ENCODE results near the gene COQ10B.

COQ10B gene

GRCh38 chr2:197502685-197503084, 49.3 kb downstream of the COQ10B start:
- DNase-seq: no peak

GRCh38 chr2:197504000-197504399, 50.6 kb downstream of the COQ10B start:
- no peak for DNase-seq

- DNase-seq: no peak
These were observed 51.2 kb downstream of the COQ10B start for GRCh38 chr2:197504512-197504911.

- DNase-seq: no peak
These were observed 53.3 kb downstream of the COQ10B start for GRCh38 chr2:197506658-197507057.

GRCh38 chr2:197513915-197514314, 60.6 kb downstream of the COQ10B start:
- DNase-seq: no peak

GRCh38 chr2:197514754-197515153, 61.4 kb downstream of the COQ10B start:
- peak; percentile 65 to 69 for DNase-seq

- no peak for DNase-seq
These were observed 62.0 kb downstream of the COQ10B start for GRCh38 chr2:197515315-197515738.

GRCh38 chr2:197515739-197516392, 62.5 kb downstream of the COQ10B start, which contains the start of gene MOB4:
TSS of gene MOB4 (plus strand) at chr2:197516066. CDS start at chr2:197516087, 21 bp downstream.
- peak; percentile 99 for DNase-seq

GRCh38 chr2:197516393-197516761, 63.0 kb downstream of the COQ10B start:
- DNase-seq: peak in 1 of 2 experiments; percentile 43

GRCh38 chr2:197517150-197517549, 63.8 kb downstream of the COQ10B start:
- DNase-seq: no peak

Data from Kasumi-1 (cell line).